ENCODE results near the gene DSTYK. TPM values are rescaled to one million over a fixed set of nuclear protein-coding genes. Genes with fewer than 3 reads are reported as not detected.

The DSTYK gene
- polyA plus RNA-seq, 1 experiment: 16.7 TPM

- peak overlapping the region; percentile 75 for H3K4me3 ChIP-seq (ENCODE audit: low read depth, low read length)
- H3K9me3 ChIP-seq (ENCODE audit: control insufficient read depth, insufficient read depth, low read length): no peaks in the 10 kb centered on the region; the same call in 1 of the 2 replicates
- H3K27me3 ChIP-seq (ENCODE audit: control insufficient read depth, insufficient read depth, low read length): peaks cover 2% of the 10 kb centered on the region
- ChIA-PET CTCF (interaction anchor here (0.6 to 6.6 kb wide), 25 partner anchors 9 to 240 kb away, joined by 3 to 107 read pairs (median 5); no protein-coding TSS in a partner anchor), POLR2A (interaction anchor here (0.7 to 1.5 kb wide), 3 partner anchors 11 to 24 kb away, joined by 3 to 8 read pairs (median 3); no protein-coding TSS in a partner anchor)
- H3K27ac ChIP-seq (ENCODE audit: low read depth, low read length): no peak overlapping the region
- peak; percentile 32; the same call in 1 of the 2 replicates for TF ChIP-seq CTCF (IDR thresholded peaks at IDR 0.05; ENCODE audit: low read depth, low read length)
- DNase-seq (ENCODE audit: low read depth, low spot score): no peak
Measured at GRCh38 chr1:205229399-205229871, 17.9 kb upstream of the DSTYK start.

- H3K27me3 ChIP-seq (ENCODE audit: control insufficient read depth, insufficient read depth, low read length): peaks cover 2% of the 10 kb centered on the region
- TF ChIP-seq CTCF (IDR thresholded peaks at IDR 0.05; ENCODE audit: low read depth, low read length): no peak
- no peaks in the 10 kb centered on the region; the same call in 1 of the 2 replicates for H3K9me3 ChIP-seq (ENCODE audit: control insufficient read depth, insufficient read depth, low read length)
- ChIA-PET CTCF (interaction anchor here (0.7 to 6.6 kb wide), 8 partner anchors 23 to 98 kb away, joined by 3 to 107 read pairs (median 7); no protein-coding TSS in a partner anchor), POLR2A (interaction anchor here (0.6 to 2.5 kb wide), 6 partner anchors 12 to 77 kb away, joined by 3 to 6 read pairs (median 4); no protein-coding TSS in a partner anchor)
- peak overlapping the region; percentile 75 for H3K4me3 ChIP-seq (ENCODE audit: low read depth, low read length)
- no peak for DNase-seq (ENCODE audit: low read depth, low spot score)
- H3K27ac ChIP-seq (ENCODE audit: low read depth, low read length): no peak overlapping the region
Measured at GRCh38 chr1:205228093-205228521, 16.6 kb upstream of the DSTYK start.

- peak; percentile 66 for DNase-seq (ENCODE audit: low read depth, low spot score)
- Histone ChIP-seq H3K4me3 (ENCODE audit: low read depth, low read length) (peak within 1 kb of the TSS; percentile 75), H3K9me3 (ENCODE audit: control insufficient read depth, insufficient read depth, low read length) (no peaks in the 10 kb centered on the region; the same call in 1 of the 2 replicates), H3K27me3 (ENCODE audit: control insufficient read depth, insufficient read depth, low read length) (peaks cover 2% of the 10 kb centered on the region), H3K27ac (ENCODE audit: low read depth, low read length) (peak within 1 kb of the TSS; percentile 11)
- 0 out of 2 replicates have a peak, but pooled peaks have one; percentile 9 for TF ChIP-seq CTCF (IDR thresholded peaks at IDR 0.05; ENCODE audit: low read depth, low read length)
- ChIA-PET POLR2A (interaction anchor here (0.6 to 2.5 kb wide), 5 partner anchors 13 to 76 kb away, joined by 3 to 6 read pairs (median 4); no protein-coding TSS in a partner anchor), CTCF (interaction anchor here (0.6 to 6.6 kb wide), 6 partner anchors 23 to 98 kb away, joined by 3 to 107 read pairs (median 9); no protein-coding TSS in a partner anchor)
Measured at GRCh38 chr1:205227584-205228013, 16.1 kb upstream of the DSTYK start, which contains the start of gene TMCC2. TMCC2 (plus strand) TSS chr1:205227946; CDS start chr1:205228565, 619 bp downstream.

- Histone ChIP-seq H3K9me3 (ENCODE audit: control insufficient read depth, insufficient read depth, low read length) (no peaks in the 10 kb centered on the region; the same call in 1 of the 2 replicates), H3K27ac (ENCODE audit: low read depth, low read length) (peak overlapping the region; percentile 11), H3K27me3 (ENCODE audit: control insufficient read depth, insufficient read depth, low read length) (peaks cover 2% of the 10 kb centered on the region), H3K4me3 (ENCODE audit: low read depth, low read length) (peak overlapping the region; percentile 75)
- ChIA-PET CTCF (interaction anchor here (0.6 to 6.6 kb wide), 4 partner anchors 24 to 97 kb away, joined by 3 to 107 read pairs (median 3); no protein-coding TSS in a partner anchor), POLR2A (interaction anchor here (1.2 to 2.5 kb wide), 3 partner anchors 14 to 76 kb away, joined by 3 to 6 read pairs (median 4); no protein-coding TSS in a partner anchor)
- no peak for DNase-seq (ENCODE audit: low read depth, low spot score)
- no peak for TF ChIP-seq CTCF (IDR thresholded peaks at IDR 0.05; ENCODE audit: low read depth, low read length)
Measured at GRCh38 chr1:205226868-205227583, 15.5 kb upstream of the DSTYK start.

Data from AG04450 (cell line).